ENCODE results near the gene NFXL1.
"Not testable (repeated sequence)": the region's sequence is repeated elsewhere in the genome, so short reads cannot be mapped to it uniquely, and the experiment has no call there.

The NFXL1 gene

DNA sequence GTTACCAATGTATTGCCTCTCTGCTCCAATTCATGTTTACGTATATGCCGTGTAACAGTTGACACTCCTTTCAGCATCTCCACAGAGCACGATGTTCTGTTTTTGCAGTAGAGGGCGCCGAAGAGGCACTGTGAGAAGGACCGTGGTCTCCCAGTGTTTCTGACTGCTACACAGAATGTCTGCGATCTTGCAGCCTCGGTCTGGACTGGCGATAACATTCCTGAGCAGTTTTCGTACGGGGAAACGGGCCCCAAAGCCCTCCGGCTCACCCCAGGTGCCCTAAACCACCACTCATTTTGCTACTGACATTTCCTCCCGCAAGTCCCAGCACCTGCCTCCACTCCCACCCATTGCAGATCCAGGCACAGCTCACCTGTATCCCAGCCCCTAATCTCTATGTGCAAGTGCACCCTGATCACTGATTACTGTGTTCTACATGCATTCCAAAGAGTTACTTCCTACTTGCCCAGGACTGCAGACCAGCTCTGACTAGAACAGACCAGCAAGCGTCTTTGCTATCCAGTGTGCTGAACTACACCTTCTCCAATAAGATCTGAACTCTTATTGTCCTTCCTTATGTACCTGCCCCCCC lies 12.4 kb upstream of the NFXL1 start:
- TF ChIP-seq, protein P1, sequence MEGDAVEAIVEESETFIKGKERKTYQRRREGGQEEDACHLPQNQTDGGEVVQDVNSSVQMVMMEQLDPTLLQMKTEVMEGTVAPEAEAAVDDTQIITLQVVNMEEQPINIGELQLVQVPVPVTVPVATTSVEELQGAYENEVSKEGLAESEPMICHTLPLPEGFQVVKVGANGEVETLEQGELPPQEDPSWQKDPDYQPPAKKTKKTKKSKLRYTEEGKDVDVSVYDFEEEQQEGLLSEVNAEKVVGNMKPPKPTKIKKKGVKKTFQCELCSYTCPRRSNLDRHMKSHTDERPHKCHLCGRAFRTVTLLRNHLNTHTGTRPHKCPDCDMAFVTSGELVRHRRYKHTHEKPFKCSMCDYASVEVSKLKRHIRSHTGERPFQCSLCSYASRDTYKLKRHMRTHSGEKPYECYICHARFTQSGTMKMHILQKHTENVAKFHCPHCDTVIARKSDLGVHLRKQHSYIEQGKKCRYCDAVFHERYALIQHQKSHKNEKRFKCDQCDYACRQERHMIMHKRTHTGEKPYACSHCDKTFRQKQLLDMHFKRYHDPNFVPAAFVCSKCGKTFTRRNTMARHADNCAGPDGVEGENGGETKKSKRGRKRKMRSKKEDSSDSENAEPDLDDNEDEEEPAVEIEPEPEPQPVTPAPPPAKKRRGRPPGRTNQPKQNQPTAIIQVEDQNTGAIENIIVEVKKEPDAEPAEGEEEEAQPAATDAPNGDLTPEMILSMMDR (IDR thresholded peaks at IDR 0.05; ENCODE audit: low read depth, low read length) = peak; percentile 37
- TF ChIP-seq, protein P2, sequence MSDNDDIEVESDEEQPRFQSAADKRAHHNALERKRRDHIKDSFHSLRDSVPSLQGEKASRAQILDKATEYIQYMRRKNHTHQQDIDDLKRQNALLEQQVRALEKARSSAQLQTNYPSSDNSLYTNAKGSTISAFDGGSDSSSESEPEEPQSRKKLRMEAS (IDR thresholded peaks at IDR 0.05; ENCODE audit: low read depth, low read length) = no peak
- TF ChIP-seq MYC (IDR thresholded peaks at IDR 0.05; ENCODE audit: low read depth, low read length) = no peak
- peak; percentile 44 for DNase-seq (ENCODE audit: low read depth)
- no peak overlapping the region for H3K4me3 ChIP-seq (ENCODE audit: low read depth, low read length)

- peak; percentile 80 for DNase-seq (ENCODE audit: low read depth)
- not testable (repeated sequence) for H3K4me3 ChIP-seq (ENCODE audit: low read depth, low read length)
Measured at GRCh38 chr4:47923261-47923608, 8.9 kb upstream of the NFXL1 start.

DNA sequence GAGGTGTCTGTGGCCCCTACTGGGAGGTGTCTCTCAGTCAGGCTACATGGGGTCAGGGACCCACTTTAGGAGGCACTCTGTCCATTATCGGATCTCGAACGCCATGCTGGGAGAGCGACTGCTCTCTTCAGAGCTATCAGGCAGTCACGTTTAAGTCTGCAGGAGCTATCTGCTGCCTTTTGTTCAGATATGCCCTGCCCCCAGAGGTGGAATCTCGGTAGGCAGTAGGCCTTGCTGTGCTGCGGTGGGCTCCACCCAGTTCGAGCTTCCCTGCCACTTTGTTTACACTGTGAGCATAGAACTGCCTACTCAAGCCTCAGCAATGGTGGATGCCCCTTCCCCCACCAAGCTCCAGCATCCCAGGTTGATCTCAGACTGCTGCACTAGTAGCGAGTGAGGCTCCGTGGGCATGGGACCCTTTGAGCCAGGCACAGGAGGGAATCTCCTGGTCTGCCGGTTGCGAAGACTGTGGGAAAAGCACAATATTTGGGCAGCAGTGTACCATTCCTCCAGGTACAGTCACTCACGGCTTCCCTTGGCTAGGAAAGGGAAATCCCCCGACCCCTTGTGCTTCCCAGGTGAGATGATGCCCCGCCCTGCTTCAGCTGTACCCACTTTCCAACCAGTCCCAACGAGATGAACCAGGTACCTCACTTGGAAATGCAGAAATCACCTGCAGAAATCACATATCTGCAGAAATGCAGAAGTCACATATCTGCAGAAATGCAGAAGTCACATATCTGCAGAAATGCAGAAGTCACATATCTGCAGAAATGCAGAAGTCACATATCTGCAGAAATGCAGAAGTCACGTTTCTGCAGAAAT lies 8.3 kb upstream of the NFXL1 start:
- H3K4me3 ChIP-seq (ENCODE audit: low read depth, low read length) = not testable (repeated sequence)
- DNase-seq (ENCODE audit: low read depth) = peak; percentile 22

DNA sequence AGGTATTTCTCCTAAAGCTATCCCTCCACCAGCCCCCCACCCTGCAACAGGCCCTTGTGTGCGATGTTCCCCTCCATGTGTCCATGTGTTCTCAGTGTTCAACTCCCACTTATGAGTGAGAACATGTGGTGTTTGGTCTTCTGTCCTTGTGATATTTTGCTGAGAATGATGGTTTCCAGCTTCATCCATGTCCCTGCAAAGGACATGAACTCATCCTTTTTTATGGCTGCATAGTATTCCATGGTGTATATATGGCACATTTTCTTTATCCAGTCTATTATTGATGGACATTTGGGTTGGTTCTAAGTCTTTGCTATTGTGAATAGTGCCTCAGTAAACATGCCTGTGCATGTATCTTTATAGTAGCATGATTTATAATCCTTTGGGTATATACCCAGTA lies 2.8 kb upstream of the NFXL1 start:
- H3K4me3 ChIP-seq (ENCODE audit: low read depth, low read length) = not testable (repeated sequence)

DNA sequence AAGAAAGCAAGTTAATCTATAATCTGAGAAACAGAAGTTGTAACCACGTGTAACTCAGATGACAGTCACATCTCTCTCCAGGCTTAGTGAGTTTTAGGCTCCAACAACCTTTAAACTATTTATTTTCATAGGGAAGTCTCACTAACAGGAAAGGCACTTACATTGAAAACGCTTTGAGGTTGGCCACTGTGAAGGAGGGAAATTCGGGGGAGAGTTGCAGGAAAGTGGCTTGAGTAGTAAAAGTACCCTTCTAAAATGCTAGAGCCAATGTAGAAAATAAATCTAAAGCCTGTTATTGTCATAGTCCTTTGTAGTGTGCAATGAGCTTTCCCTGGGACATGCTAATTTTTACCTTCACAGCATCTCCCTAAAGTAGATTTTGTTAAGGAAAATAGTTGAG lies 995 bp upstream of the NFXL1 start:
- peak; percentile 32 for DNase-seq (ENCODE audit: low read depth)
- TF ChIP-seq MYC (IDR thresholded peaks at IDR 0.05; ENCODE audit: low read depth, low read length) = no peak
- TF ChIP-seq, protein P2 (IDR thresholded peaks at IDR 0.05; ENCODE audit: low read depth, low read length) = no peak
- peak overlapping the region; percentile 73 for H3K4me3 ChIP-seq (ENCODE audit: low read depth, low read length)

More for the DNA sequence above, 2.8 kb upstream of the NFXL1 start:
- DNase-seq (ENCODE audit: low read depth) = not testable (repeated sequence)

DNA sequence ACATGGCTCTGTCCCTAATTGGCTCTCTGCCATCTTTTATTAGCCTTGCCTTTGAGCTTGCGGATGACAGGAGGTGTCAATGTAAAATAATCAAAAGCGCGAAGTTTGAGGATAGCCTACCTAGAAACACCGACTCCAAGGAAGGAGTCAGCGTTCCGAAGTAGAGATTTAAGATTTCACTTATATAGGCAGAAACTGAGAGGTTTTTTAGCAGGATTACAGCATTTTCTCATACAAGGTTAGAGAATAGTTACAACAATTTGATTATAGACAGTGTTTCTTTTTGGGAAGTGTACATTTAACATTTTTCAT lies 499 bp upstream of the NFXL1 start:
- DNase-seq (ENCODE audit: low read depth) = no peak
- H3K4me3 ChIP-seq (ENCODE audit: low read depth, low read length) = peak overlapping the region; percentile 73
- TF ChIP-seq, protein P2 (IDR thresholded peaks at IDR 0.05; ENCODE audit: low read depth, low read length) = no peak
- no peak for TF ChIP-seq POLR2A (IDR thresholded peaks at IDR 0.05; ENCODE audit: extremely low read depth, insufficient read length)
- TF ChIP-seq, protein P1 (IDR thresholded peaks at IDR 0.05; ENCODE audit: low read depth, low read length) = no peak
- no peak for TF ChIP-seq MYC (IDR thresholded peaks at IDR 0.05; ENCODE audit: low read depth, low read length)

- H3K4me3 ChIP-seq (ENCODE audit: low read depth, low read length) = peak overlapping the region; percentile 88
- TF ChIP-seq, protein P2 (IDR thresholded peaks at IDR 0.05; ENCODE audit: low read depth, low read length) = 0 out of 2 replicates have a peak, but pooled peaks have one; percentile 32
- TF ChIP-seq, protein P1 (IDR thresholded peaks at IDR 0.05; ENCODE audit: low read depth, low read length) = no peak
- no peak for TF ChIP-seq POLR2A (IDR thresholded peaks at IDR 0.05; ENCODE audit: extremely low read depth, insufficient read length)
- peak; percentile 56 for TF ChIP-seq MYC (IDR thresholded peaks at IDR 0.05; ENCODE audit: low read depth, low read length)
- peak; percentile 43 for DNase-seq (ENCODE audit: low read depth)
Measured at GRCh38 chr4:47913861-47914219, 543 bp downstream of the NFXL1 start.

GRCh38 chr4:47913330-47913729 lies 1.1 kb downstream of the NFXL1 start:
- DNase-seq (ENCODE audit: low read depth) = peak; percentile 23
- TF ChIP-seq, protein P1 (IDR thresholded peaks at IDR 0.05; ENCODE audit: low read depth, low read length) = no peak
- TF ChIP-seq POLR2A (IDR thresholded peaks at IDR 0.05; ENCODE audit: extremely low read depth, insufficient read length) (no peak), MYC (IDR thresholded peaks at IDR 0.05; ENCODE audit: low read depth, low read length) (no peak)
- TF ChIP-seq, protein P2 (IDR thresholded peaks at IDR 0.05; ENCODE audit: low read depth, low read length) = no peak
- H3K4me3 ChIP-seq (ENCODE audit: low read depth, low read length) = peak overlapping the region; percentile 88
